Tibial nerve (tissue), 4 donors: ENCODE measurements around the gene NELFA.

Source experiments
- CTCF ChIP-seq, 5 experiments: fragments of 200-600 bp in 3 of 5; fragments of 450-650 bp in 2 of 5; sonication (generic) in 3 of 5; IDR thresholded peaks; one replicate each; pipeline ENCODE4 v1.5.1; 2016 to 2019; ENCODE audit warnings: antibody characterized with exemption in 5 of 5, mild to moderate bottlenecking in 3 of 5, moderate library complexity in 2 of 5
- EP300 ChIP-seq, 2 donors: sonication (generic); formaldehyde crosslinking; IDR thresholded peaks; one replicate each; pipeline ENCODE4 v1.6.1; 2017; ENCODE audit warnings: antibody characterized with exemption in 2 of 2, mild to moderate bottlenecking in 1 of 2
- POLR2A ChIP-seq, 2 donors: fragments of 450-650 bp; IDR thresholded peaks; one replicate each; pipeline ENCODE4 v1.6.1; 2017; ENCODE audit warnings: antibody characterized with exemption in 2 of 2, mild to moderate bottlenecking in 2 of 2, moderate library complexity in 2 of 2

DNA sequence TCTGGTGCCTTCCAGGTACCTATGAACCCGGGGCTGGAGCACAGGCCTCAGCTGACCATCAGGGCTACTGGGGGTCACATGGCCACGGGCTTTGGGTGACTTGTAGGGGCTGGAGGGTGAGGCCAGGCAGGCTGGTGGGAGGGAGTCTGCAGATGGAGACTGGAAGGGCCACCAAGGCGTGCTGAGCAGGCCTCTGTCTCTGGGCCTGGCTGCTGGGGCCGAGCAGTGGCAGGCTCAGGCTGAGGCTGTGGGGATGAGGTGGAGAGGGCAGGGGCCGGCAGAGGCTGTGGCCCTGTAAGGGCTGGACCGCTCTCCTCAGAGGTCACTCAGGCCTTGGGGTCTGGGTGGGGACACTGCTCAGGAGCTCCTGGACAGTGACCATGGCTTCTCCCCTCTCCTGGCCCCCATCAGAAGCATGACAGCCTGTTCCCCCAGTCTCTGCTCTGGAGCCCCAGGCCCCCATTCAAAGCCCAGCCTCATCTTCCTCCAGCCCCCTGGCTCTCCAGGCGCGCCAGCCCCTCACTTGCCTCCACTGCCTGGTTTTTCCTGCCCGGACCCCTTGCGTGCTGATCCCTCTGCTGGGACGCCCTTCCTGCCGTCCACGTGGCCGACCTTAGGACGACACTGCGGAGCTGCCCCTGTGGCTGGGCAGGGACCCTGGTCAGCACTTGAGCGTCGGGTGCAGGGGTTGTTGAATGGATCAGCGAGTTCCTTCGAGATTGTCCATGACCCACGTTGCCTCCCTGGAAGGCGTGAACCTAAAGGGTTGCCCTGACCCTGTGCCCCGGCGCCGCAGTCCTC, 39.2 kb upstream of the NELFA start:
- TF ChIP-seq CTCF (IDR thresholded peaks at IDR 0.05) = no peak
- TF ChIP-seq POLR2A (IDR thresholded peaks at IDR 0.05) = no peak
- TF ChIP-seq EP300 (IDR thresholded peaks at IDR 0.05) = no peak
